Left lung (tissue), 10 donors: Measurements from ENCODE around the gene GPR15. TPM values are rescaled to one million over a fixed set of nuclear protein-coding genes. Genes with fewer than 3 reads are reported as not detected.

Source experiments
- ATAC-seq: fragments of 200-7000 bp; cut with Tn5 transposase; one replicate; pipeline ENCODE4 v1.9.1; 2020; ENCODE audit warnings: moderate library complexity
- DNase-seq, 4 donors: peaks; one replicate each; pipeline ENCODE4 v3.0.0-alpha.2; 2013 to 2020
- H3K27ac ChIP-seq, 2 donors: fragments of 200-600 bp; sonication (generic) in 1 of 2; one replicate each; pipeline versions ENCODE4 v1.5.0 to v1.8.0; 2020 to 2021
- H3K27me3 ChIP-seq, 2 donors: fragments of 200-600 bp; sonication (generic) in 1 of 2; one replicate each; pipeline versions ENCODE4 v1.5.0 to v1.8.0; 2020 to 2021
- H3K36me3 ChIP-seq, 2 donors: fragments of 200-600 bp; sonication (generic) in 1 of 2; one replicate each; pipeline versions ENCODE4 v1.5.0 to v1.8.0; 2020 to 2021
- H3K4me1 ChIP-seq, 2 donors: fragments of 200-600 bp; one replicate each; pipeline ENCODE4 v1.8.0; 2021
- H3K4me3 ChIP-seq, 2 donors: fragments of 200-600 bp; sonication (generic) in 1 of 2; one replicate each; pipeline versions ENCODE4 v1.5.0 to v1.8.0; 2020 to 2021; ENCODE audit warnings: mild to moderate bottlenecking in 1 of 2
- H3K9me3 ChIP-seq, 2 donors: fragments of 200-600 bp; sonication (generic) in 1 of 2; one replicate each; pipeline versions ENCODE4 v1.5.0 to v1.8.0; 2020 to 2021
- intact Hi-C, 2 donors: fragments of 100-400 bp; cut with DNase I; formaldehyde crosslinking; loops; one replicate each; pipeline versions ENCODE4 v1.11.2 to v1.14.2; 2022
- polyA plus RNA-seq, 6 donors: library from polyadenylated mRNA; unstranded; fragments of 120-200 nt; gene quantifications; one replicate each; pipeline ENCODE4 v1.2.1, GENCODE V29; 2013; ENCODE audit not compliant: insufficient read length in 6 of 6
- total RNA-seq, 2 donors: library from RNA; stranded (reverse); fragmentation: NEBNext Ultra II Directional; extraction: Animal tissue kit (Norgen Biotek cat#: 25700); gene quantifications; one replicate each; pipeline ENCODE4 v1.2.1, GENCODE V29; 2021
- TF ChIP-seq, protein P1 (sequence below), 2 donors: fragments of 200-600 bp; sonication (generic) in 1 of 2; IDR thresholded peaks; one replicate each; pipeline versions ENCODE4 v1.5.0 to v1.8.0; 2021; ENCODE audit warnings: antibody characterized with exemption in 2 of 2
- donor health status: DM: no; HTN: yes; CAD: no.
- donor health status: DM: no; HTN: no; CAD: no.

Gene GPR15
- total and polyA plus RNA-seq, 8 donors: 0.58 TPM; not detected in 7

DNA sequence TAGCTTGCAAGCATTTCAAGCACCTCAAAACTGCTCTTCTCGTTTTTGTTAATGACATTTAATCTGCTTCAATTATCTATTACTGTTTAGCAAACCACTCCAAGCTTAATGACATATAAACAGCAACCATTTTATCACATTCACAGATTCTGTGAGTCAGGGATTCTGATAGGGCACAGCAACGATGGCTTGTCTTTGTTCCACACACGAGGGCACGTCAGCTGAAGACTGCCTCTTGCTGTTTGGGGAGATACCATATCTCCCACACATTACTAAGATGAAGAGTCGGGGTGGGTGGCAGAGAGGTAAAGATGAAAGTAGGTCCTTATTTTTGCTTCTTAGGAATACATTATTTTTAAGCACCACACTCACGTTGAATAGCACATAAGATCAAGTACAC is 42.4 kb downstream of the GPR15 start:
- Histone ChIP-seq H3K36me3 (peaks cover 0 to 24% of the 10 kb centered on the region in 2 donors), H3K27ac (no peak overlapping the region), H3K4me3 (no peak overlapping the region), H3K9me3 (no peaks in the 10 kb centered on the region), H3K4me1 (no peaks in the 10 kb centered on the region), H3K27me3 (no peaks in the 10 kb centered on the region)
- intact Hi-C loops: no loop called here
- TF ChIP-seq, protein P1, sequence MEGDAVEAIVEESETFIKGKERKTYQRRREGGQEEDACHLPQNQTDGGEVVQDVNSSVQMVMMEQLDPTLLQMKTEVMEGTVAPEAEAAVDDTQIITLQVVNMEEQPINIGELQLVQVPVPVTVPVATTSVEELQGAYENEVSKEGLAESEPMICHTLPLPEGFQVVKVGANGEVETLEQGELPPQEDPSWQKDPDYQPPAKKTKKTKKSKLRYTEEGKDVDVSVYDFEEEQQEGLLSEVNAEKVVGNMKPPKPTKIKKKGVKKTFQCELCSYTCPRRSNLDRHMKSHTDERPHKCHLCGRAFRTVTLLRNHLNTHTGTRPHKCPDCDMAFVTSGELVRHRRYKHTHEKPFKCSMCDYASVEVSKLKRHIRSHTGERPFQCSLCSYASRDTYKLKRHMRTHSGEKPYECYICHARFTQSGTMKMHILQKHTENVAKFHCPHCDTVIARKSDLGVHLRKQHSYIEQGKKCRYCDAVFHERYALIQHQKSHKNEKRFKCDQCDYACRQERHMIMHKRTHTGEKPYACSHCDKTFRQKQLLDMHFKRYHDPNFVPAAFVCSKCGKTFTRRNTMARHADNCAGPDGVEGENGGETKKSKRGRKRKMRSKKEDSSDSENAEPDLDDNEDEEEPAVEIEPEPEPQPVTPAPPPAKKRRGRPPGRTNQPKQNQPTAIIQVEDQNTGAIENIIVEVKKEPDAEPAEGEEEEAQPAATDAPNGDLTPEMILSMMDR (IDR thresholded peaks at IDR 0.05): no peak
- ATAC-seq: no peak
- DNase-seq: no peak

GRCh38 chr3:98577178-98577895 is 45.6 kb downstream of the GPR15 start:
- H3K27me3 ChIP-seq: no peaks in the 10 kb centered on the region
- H3K4me3 ChIP-seq: no peak overlapping the region
- ATAC-seq (no peak), DNase-seq (no peak)
- intact Hi-C loops: no loop called here
- no peaks in the 10 kb centered on the region for H3K9me3 ChIP-seq
- H3K27ac ChIP-seq: no peak overlapping the region
- H3K36me3 ChIP-seq: peaks cover 0 to 51% of the 10 kb centered on the region in 2 donors
- no peaks in the 10 kb centered on the region for H3K4me1 ChIP-seq
- TF ChIP-seq, protein P1 (IDR thresholded peaks at IDR 0.05): no peak

DNA sequence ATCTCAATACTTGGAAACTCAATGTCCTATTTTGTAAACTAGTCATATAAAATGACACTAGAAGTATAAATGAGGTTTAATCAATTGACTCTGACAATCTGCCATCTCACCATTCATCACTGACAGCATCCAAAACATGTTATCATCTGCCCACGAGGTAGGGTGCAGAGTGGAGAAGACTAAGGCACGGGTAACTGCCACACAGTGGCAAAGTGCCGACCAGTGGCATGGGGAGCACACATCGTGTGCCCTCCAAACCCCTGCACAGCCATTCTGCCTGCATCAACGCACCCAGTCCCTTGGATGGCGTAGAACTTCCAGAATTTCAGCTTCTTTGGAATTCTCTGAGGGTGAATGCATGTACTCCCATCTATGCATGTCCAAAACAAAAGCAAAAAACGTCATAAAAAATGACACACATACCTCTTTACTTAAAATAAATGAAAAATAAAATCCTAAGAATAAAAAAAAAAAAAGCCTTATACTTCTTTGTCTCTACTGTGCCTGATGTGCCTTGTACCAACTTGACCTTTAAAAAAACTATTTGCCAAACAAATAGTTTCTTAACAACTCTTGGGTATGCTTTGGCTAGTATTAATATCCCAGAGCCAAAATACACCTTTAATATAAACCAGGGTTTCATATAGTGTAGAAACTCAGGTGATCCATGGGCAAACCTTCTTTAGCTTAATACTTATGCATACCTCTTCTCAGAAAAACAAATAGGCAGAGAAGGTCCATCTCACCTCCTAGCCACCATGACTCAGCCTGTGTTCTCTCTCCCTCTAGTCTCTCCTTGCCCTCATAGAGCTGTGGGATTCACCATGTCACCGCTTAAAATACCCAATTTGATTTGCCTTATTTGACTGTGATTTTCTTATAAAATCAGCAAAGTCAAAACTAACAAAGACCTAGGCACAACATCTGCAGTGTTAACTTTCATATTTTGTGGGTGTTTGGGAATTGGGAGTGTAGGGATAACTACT is 48.9 kb downstream of the GPR15 start:
- H3K9me3 ChIP-seq: no peaks in the 10 kb centered on the region
- intact Hi-C loops: no loop called here
- no peaks in the 10 kb centered on the region for H3K4me1 ChIP-seq
- peaks cover 0 to 65% of the 10 kb centered on the region in 2 donors for H3K36me3 ChIP-seq
- H3K27me3 ChIP-seq: no peaks in the 10 kb centered on the region
- no peak overlapping the region for H3K4me3 ChIP-seq
- no peak overlapping the region for H3K27ac ChIP-seq
- TF ChIP-seq, protein P1 (IDR thresholded peaks at IDR 0.05): no peak
- DNase-seq: no peak
- ATAC-seq: no peak

GRCh38 chr3:98581474-98581873 is 49.7 kb downstream of the GPR15 start:
- TF ChIP-seq, protein P1 (IDR thresholded peaks at IDR 0.05): no peak
- Histone ChIP-seq H3K4me1 (peaks cover 0 to 3% of the 10 kb centered on the region in 2 donors), H3K27me3 (no peaks in the 10 kb centered on the region), H3K9me3 (no peaks in the 10 kb centered on the region), H3K27ac (no peak overlapping the region), H3K36me3 (peaks cover 0 to 72% of the 10 kb centered on the region in 2 donors), H3K4me3 (no peak overlapping the region)
- intact Hi-C loops: no loop called here
- ATAC-seq (no peak), DNase-seq (no peak)

DNA sequence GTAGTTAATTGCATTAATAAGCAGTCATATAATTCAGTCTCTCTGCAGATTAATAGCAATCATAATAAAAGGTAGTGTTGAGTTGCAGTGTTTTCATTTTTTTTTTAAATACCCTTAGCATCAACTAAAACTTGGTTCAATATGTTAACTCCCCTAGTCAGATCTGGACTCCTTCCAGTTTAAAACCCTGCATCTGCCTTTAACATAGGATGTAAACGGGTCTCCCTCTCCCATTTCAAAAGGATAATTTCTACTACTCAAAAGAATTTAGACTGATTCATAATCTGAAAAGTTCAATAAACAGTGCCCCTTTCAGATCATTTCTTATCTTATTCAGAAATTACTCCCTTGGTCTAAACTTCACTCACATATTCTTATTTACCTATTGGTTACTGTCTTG is 50.3 kb downstream of the GPR15 start:
- Histone ChIP-seq H3K27me3 (no peaks in the 10 kb centered on the region), H3K9me3 (no peaks in the 10 kb centered on the region), H3K36me3 (peaks cover 0 to 70% of the 10 kb centered on the region in 2 donors), H3K4me1 (peaks cover 0 to 3% of the 10 kb centered on the region in 2 donors), H3K27ac (no peak overlapping the region), H3K4me3 (no peak overlapping the region)
- no peak for DNase-seq
- intact Hi-C loops: no loop called here
- TF ChIP-seq, protein P1 (IDR thresholded peaks at IDR 0.05): no peak
- no peak for ATAC-seq
